Activated CD8-positive, alpha-beta memory T cell treated with anti-CD3 and anti-CD28 coated beads, Interleukin-2, amount 50 U/mL, for 1 hour (primary cell): Measurements from ENCODE around the gene ZNF316.

Experiments
- DNase-seq: peaks from one replicate; pipeline ENCODE4 v3.0.0-alpha.2; 2020; ENCODE audit errors: extremely low read depth

ZNF316 gene

DNA sequence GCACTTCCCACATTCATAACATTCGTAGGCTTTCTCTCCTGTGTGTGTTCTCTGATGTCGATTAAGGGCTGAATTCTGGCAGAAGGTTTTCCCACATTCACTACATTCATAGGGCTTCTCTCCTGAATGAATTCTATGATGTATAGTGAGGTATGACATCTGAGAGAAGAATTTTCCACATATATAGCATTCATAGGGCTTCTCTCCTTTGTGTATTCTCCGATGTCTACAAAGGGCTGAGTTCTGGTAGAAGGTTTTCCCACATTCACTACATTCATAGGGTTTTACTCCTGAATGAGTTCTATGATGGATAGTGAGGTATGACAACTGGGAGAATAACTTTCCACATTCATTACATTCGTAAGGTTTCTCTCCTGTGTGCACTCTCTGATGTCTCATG, 54.0 kb downstream of the ZNF316 start:
- no peak for DNase-seq

DNA sequence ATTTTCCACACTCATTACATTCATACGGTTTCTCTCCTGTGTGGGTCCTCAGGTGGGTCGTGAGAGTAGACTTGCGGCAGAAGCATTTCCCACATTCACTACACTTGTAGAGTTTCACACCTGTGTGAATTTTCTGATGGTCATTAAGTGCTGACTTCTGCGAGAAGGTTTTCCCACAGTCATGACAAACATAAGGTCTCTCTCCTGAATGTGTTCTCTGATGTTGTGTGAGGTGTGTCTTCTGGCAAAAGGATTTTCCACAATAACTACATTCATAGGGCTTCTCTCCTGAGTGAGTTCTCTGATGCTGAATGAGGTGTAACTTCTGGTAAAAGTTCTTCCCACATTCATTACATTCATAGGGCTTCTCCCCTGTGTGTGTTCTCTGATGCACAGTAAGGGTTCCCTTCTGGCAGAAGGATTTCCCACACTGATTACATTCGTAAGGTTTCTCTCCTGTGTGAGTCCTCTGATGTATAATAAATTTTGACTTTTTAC, 54.5 kb downstream of the ZNF316 start:
- DNase-seq: no peak

DNA sequence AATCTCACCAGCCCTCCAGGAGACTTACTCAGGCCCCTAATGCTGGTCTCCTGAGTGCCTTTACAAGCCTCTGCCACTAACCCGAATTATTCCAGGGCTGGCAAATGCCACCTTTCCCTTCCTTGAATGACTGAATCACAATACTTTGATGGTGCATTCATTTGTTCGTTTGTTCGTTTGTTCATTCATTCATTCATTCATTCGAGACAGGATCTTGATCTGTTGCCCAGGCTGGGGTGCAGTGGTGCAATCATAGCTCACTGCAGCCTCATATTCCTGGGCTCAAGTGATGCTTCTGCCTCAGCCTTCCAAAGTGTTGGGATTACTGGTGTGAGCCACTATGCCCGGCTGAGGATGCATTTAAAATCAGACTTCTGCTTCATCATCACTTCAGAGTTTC, 63.7 kb downstream of the ZNF316 start:
- no peak for DNase-seq

DNA sequence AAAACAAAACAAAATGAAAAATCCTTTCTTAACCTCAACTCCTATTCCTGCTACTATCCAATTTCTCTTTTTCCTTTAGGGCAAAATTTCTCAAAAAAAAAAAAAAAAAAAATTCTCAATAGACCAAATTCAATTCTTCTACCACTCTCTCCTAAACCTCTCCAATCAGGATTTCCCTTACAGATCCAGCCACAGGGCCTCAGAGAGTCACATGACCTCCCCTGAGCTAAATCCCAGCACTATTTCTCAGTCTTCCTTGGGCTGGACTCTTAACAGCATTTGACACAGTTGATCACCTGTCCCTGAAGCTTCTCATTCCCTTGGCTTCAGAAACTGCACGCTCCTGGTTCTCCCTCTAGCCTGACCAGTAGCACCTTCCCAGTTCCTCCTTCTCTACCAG, 64.7 kb downstream of the ZNF316 start:
- DNase-seq: no peak
